HCT116 (cell line): Measurements from ENCODE around the gene KLHL20.
"Not testable (repeated sequence)": the region's sequence is repeated elsewhere in the genome, so short reads cannot be mapped to it uniquely, and the experiment has no call there.

Experiments
- CEBPB ChIP-seq: IDR thresholded peaks from 2 replicates; pipeline ENCODE4 v1.6.1; 2012; ENCODE audit warnings: low read depth
- CTCF ChIP-seq, 3 experiments: fragments of 200-600 bp in 1 of 3; sonication (generic) in 1 of 3; IDR thresholded peaks in 2 of 3; conservative IDR thresholded peaks in 1 of 3; 2 replicates each; pipeline ENCODE4 v1.5.1; 2012 to 2017; ENCODE audit warnings: low read depth in 2 of 3, low read length in 2 of 3, antibody characterized with exemption in 1 of 3, borderline replicate concordance in 1 of 3, control low read depth in 1 of 3, mild to moderate bottlenecking in 1 of 3, mixed read lengths in 1 of 3, mixed run types in 1 of 3, moderate library complexity in 1 of 3; ENCODE audit not compliant: insufficient read depth in 1 of 3
- EZH2phosphoT487 ChIP-seq: fragments of 200-600 bp; IDR thresholded peaks from 2 replicates; pipeline ENCODE4 v1.6.1; 2018; ENCODE audit warnings: antibody characterized with exemption, borderline replicate concordance
- POLR2AphosphoS5 ChIP-seq: IDR thresholded peaks from 2 replicates; pipeline ENCODE4 v1.6.1; 2011; ENCODE audit warnings: mild to moderate bottlenecking, low read depth, low read length, moderate library complexity
- RAD21 ChIP-seq: IDR thresholded peaks from 2 replicates; pipeline ENCODE4 v1.6.1; 2012; ENCODE audit warnings: low read depth, mild to moderate bottlenecking
- YY1 ChIP-seq: IDR thresholded peaks from 2 replicates; pipeline ENCODE4 v1.6.1; 2011; ENCODE audit warnings: low read length, low read depth, moderate library complexity, mild to moderate bottlenecking; ENCODE audit not compliant: insufficient replicate concordance; ENCODE audit errors: extremely low read depth

- TF ChIP-seq CTCF (IDR thresholded peaks at IDR 0.05 in 2 of 3, conservative IDR thresholded peaks at IDR 0.05 in 1 of 3; ENCODE audit: borderline replicate concordance in 1 of 3, insufficient read depth in 1 of 3, low read depth in 2 of 3, low read length in 2 of 3); EZH2phosphoT487; POLR2AphosphoS5; CEBPB; RAD21; YY1: not testable (repeated sequence)
Measured at GRCh38 chr1:173736104-173736503, 21.3 kb downstream of the KLHL20 start.
